ENCODE data around the gene AMFR. TPM values are rescaled to one million over a fixed set of nuclear protein-coding genes. Genes with fewer than 3 reads are reported as not detected.

AMFR gene
- total and polyA plus RNA-seq, 10 of the 15 experiments (the other 5 are each of a cell fraction or from before 2014, with no cell fraction given), result 8.2 to 67.6 (median 28.1) TPM

GRCh38 chr16:56469748-56470147 lies 44.4 kb upstream of the AMFR start:
- 96% methylated on average over 7 of the region's 7 CpGs for WGBS (ENCODE audit: insufficient coverage, insufficient replicate concordance, low lambda C conversion rate, missing lambda C conversion rate)
- ChIA-PET CTCF (no interaction called here), POLR2A (no interaction called here), RAD21 (ENCODE audit: unreplicated experiment) (no interaction called here), SMC1A (ENCODE audit: uncharacterized antibody, unreplicated experiment) (interaction anchor here (0.7 to 1.2 kb wide), 2 partner anchors 42 to 233 kb away, joined by 3 to 5 read pairs; no protein-coding TSS in a partner anchor)
- Histone ChIP-seq H4K20me1 (ENCODE audit: control insufficient read depth, insufficient read depth) (no peaks in the 10 kb centered on the region), H3K36me3 (ENCODE audit: control insufficient read depth in 2 of 2, insufficient read depth in 2 of 2, low read length in 1 of 2) (peaks cover 5 to 48% of the 10 kb centered on the region in 2 experiments), H3K27ac (ENCODE audit: control insufficient read depth, insufficient read depth) (no peak overlapping the region), H3K4me3 (no peak overlapping the region), H3K9ac (ENCODE audit: control insufficient read depth, insufficient read depth, low read length) (no peak overlapping the region), H3K4me2 (ENCODE audit: control insufficient read depth, insufficient read depth) (no peak overlapping the region), H3K4me1 (ENCODE audit: control insufficient read depth, insufficient read depth, low read length) (no peaks in the 10 kb centered on the region), H3K27me3 (replicated peaks in 1 of 2; ENCODE audit: control insufficient read depth in 2 of 2, insufficient read depth in 2 of 2, low read length in 1 of 2) (no peaks in the 10 kb centered on the region), H3K9me3 (replicated peaks; ENCODE audit: control insufficient read depth, insufficient read depth, low read length) (no peaks in the 10 kb centered on the region), H3K79me2 (ENCODE audit: control insufficient read depth, insufficient read depth, low read length) (no peaks in the 10 kb centered on the region), H2AFZ (ENCODE audit: control insufficient read depth, low read depth, low read length) (no peak overlapping the region)
- intact Hi-C loops (cut with micrococcal nuclease; ENCODE audit: unreplicated experiment) (no loop called here), in situ Hi-C loops (cut with MboI) (no loop called here)
- TF ChIP-seq CBX3 (IDR thresholded peaks at IDR 0.05; ENCODE audit: borderline replicate concordance, low read depth), result no peak
- no peak for ATAC-seq
- BruUV-seq (replicated peaks), result no TSS peak
- DNase-seq (ENCODE audit: low read depth, low spot score), result no peak
- no peak for FAIRE-seq

- no peak for TF ChIP-seq ZNF207 (IDR thresholded peaks at IDR 0.05; ENCODE audit: borderline replicate concordance)
- TF ChIP-seq, protein P1, sequence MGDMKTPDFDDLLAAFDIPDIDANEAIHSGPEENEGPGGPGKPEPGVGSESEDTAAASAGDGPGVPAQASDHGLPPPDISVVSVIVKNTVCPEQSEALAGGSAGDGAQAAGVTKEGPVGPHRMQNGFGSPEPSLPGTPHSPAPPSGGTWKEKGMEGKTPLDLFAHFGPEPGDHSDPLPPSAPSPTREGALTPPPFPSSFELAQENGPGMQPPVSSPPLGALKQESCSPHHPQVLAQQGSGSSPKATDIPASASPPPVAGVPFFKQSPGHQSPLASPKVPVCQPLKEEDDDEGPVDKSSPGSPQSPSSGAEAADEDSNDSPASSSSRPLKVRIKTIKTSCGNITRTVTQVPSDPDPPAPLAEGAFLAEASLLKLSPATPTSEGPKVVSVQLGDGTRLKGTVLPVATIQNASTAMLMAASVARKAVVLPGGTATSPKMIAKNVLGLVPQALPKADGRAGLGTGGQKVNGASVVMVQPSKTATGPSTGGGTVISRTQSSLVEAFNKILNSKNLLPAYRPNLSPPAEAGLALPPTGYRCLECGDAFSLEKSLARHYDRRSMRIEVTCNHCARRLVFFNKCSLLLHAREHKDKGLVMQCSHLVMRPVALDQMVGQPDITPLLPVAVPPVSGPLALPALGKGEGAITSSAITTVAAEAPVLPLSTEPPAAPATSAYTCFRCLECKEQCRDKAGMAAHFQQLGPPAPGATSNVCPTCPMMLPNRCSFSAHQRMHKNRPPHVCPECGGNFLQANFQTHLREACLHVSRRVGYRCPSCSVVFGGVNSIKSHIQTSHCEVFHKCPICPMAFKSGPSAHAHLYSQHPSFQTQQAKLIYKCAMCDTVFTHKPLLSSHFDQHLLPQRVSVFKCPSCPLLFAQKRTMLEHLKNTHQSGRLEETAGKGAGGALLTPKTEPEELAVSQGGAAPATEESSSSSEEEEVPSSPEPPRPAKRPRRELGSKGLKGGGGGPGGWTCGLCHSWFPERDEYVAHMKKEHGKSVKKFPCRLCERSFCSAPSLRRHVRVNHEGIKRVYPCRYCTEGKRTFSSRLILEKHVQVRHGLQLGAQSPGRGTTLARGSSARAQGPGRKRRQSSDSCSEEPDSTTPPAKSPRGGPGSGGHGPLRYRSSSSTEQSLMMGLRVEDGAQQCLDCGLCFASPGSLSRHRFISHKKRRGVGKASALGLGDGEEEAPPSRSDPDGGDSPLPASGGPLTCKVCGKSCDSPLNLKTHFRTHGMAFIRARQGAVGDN (IDR thresholded peaks at IDR 0.05), result no peak
- no peak for TF ChIP-seq BHLHE40 (IDR thresholded peaks at IDR 0.05; ENCODE audit: borderline replicate concordance in 1 of 2, low read depth in 2 of 2, low read length in 1 of 2)
- TF ChIP-seq FOXK2 (IDR thresholded peaks at IDR 0.05), result no peak
- no peak for TF ChIP-seq TCF7 (IDR thresholded peaks at IDR 0.05; ENCODE audit: borderline replicate concordance)
- TF ChIP-seq KDM1A (IDR thresholded peaks at IDR 0.05; ENCODE audit: borderline replicate concordance), result no peak
- no peak for TF ChIP-seq SREBF2 (IDR thresholded peaks at IDR 0.05; ENCODE audit: low read length)
- TF ChIP-seq ETV6 (conservative IDR thresholded peaks at IDR 0.05 in 1 of 2, IDR thresholded peaks at IDR 0.05 in 1 of 2; ENCODE audit: borderline replicate concordance in 1 of 2, low read depth in 1 of 2), result no peak
- TF ChIP-seq, protein P2, sequence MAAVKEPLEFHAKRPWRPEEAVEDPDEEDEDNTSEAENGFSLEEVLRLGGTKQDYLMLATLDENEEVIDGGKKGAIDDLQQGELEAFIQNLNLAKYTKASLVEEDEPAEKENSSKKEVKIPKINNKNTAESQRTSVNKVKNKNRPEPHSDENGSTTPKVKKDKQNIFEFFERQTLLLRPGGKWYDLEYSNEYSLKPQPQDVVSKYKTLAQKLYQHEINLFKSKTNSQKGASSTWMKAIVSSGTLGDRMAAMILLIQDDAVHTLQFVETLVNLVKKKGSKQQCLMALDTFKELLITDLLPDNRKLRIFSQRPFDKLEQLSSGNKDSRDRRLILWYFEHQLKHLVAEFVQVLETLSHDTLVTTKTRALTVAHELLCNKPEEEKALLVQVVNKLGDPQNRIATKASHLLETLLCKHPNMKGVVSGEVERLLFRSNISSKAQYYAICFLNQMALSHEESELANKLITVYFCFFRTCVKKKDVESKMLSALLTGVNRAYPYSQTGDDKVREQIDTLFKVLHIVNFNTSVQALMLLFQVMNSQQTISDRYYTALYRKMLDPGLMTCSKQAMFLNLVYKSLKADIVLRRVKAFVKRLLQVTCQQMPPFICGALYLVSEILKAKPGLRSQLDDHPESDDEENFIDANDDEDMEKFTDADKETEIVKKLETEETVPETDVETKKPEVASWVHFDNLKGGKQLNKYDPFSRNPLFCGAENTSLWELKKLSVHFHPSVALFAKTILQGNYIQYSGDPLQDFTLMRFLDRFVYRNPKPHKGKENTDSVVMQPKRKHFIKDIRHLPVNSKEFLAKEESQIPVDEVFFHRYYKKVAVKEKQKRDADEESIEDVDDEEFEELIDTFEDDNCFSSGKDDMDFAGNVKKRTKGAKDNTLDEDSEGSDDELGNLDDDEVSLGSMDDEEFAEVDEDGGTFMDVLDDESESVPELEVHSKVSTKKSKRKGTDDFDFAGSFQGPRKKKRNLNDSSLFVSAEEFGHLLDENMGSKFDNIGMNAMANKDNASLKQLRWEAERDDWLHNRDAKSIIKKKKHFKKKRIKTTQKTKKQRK (IDR thresholded peaks at IDR 0.05; ENCODE audit: low read depth, low read length), result no peak
- Histone ChIP-seq H3K79me2 (ENCODE audit: control insufficient read depth, insufficient read depth, low read length) (no peaks in the 10 kb centered on the region), H3K4me2 (ENCODE audit: control insufficient read depth, insufficient read depth) (no peak overlapping the region), H3K9ac (ENCODE audit: control insufficient read depth, insufficient read depth, low read length) (no peak overlapping the region), H3K4me3 (no peak overlapping the region), H3K36me3 (ENCODE audit: control insufficient read depth in 2 of 2, insufficient read depth in 2 of 2, low read length in 1 of 2) (peaks cover 5 to 49% of the 10 kb centered on the region in 2 experiments), H2AFZ (ENCODE audit: control insufficient read depth, low read depth, low read length) (no peak overlapping the region), H3K27ac (ENCODE audit: control insufficient read depth, insufficient read depth) (no peak overlapping the region), H4K20me1 (ENCODE audit: control insufficient read depth, insufficient read depth) (no peaks in the 10 kb centered on the region), H3K27me3 (replicated peaks in 1 of 2; ENCODE audit: control insufficient read depth in 2 of 2, insufficient read depth in 2 of 2, low read length in 1 of 2) (no peaks in the 10 kb centered on the region), H3K4me1 (ENCODE audit: control insufficient read depth, insufficient read depth, low read length) (no peaks in the 10 kb centered on the region), H3K9me3 (replicated peaks; ENCODE audit: control insufficient read depth, insufficient read depth, low read length) (no peaks in the 10 kb centered on the region)
- no peak for FAIRE-seq
- ChIA-PET CTCF (no interaction called here), RAD21 (ENCODE audit: unreplicated experiment) (no interaction called here), SMC1A (ENCODE audit: uncharacterized antibody, unreplicated experiment) (no interaction called here), POLR2A (no interaction called here)
- no peak for DNase-seq (ENCODE audit: low read depth, low spot score)
- BruUV-seq (replicated peaks), result no TSS peak
- intact Hi-C loops (cut with micrococcal nuclease; ENCODE audit: unreplicated experiment), result no loop called here
- no peak for ATAC-seq
- in situ Hi-C loops (cut with MboI), result no loop called here
These were observed 43.5 kb upstream of the AMFR start for GRCh38 chr16:56468800-56469199.

Data from GM12878 (cell line).